Heart left ventricle (tissue), 16 donors: ENCODE measurements around the gene SYNE2. TPM values are rescaled to one million over a fixed set of nuclear protein-coding genes. Genes with fewer than 3 reads are reported as not detected.

ENCODE experiments used
- ATAC-seq, 4 donors: fragments of 200-7000 bp; cut with Tn5 transposase; one replicate each; pipeline ENCODE4 v1.9.1; 2020 to 2022; ENCODE audit warnings: moderate library complexity in 4 of 4, mild to moderate bottlenecking in 3 of 4, moderate number of reproducible peaks in 1 of 4
- DNase-seq, 5 donors: peaks; one replicate each; pipeline ENCODE4 v3.0.0-alpha.2; 2020
- H3K27ac ChIP-seq, 12 donors: fragments of 200-600 bp; sonication (generic) in 4 of 12; one replicate each; pipeline versions ENCODE4 v1.5.0 to v1.8.0; 2016 to 2022; ENCODE audit warnings: mild to moderate bottlenecking in 2 of 12
- H3K27me3 ChIP-seq, 9 donors: fragments of 200-600 bp; sonication (generic) in 2 of 9; one replicate each; pipeline versions ENCODE4 v1.5.1 to v1.8.0; 2016 to 2022; ENCODE audit warnings: mild to moderate bottlenecking in 3 of 9
- H3K36me3 ChIP-seq, 9 donors: fragments of 200-600 bp; sonication (generic) in 2 of 9; one replicate each; pipeline versions ENCODE4 v1.5.0 to v1.8.0; 2018 to 2022; ENCODE audit warnings: mild to moderate bottlenecking in 2 of 9
- H3K4me1 ChIP-seq, 12 donors: fragments of 200-600 bp; sonication (generic) in 4 of 12; one replicate each; pipeline versions ENCODE4 v1.5.0 to v1.8.0; 2016 to 2022; ENCODE audit warnings: mild to moderate bottlenecking in 3 of 12
- H3K4me3 ChIP-seq, 12 donors: fragments of 200-600 bp; sonication (generic) in 4 of 12; one replicate each; pipeline versions ENCODE4 v1.5.0 to v1.8.0; 2017 to 2022; ENCODE audit warnings: mild to moderate bottlenecking in 9 of 12, moderate library complexity in 4 of 12
- H3K9me3 ChIP-seq, 12 donors: fragments of 200-600 bp; sonication (generic) in 4 of 12; one replicate each; pipeline versions ENCODE4 v1.5.0 to v1.8.0; 2016 to 2022; ENCODE audit warnings: mild to moderate bottlenecking in 1 of 12
- CTCF ChIP-seq, 12 donors: fragments of 200-600 bp; sonication (generic) in 4 of 12; IDR thresholded peaks; one replicate each; pipeline versions ENCODE4 v1.5.0 to v1.8.0; 2018 to 2022; ENCODE audit warnings: antibody characterized with exemption in 12 of 12, mild to moderate bottlenecking in 5 of 12
- POLR2A ChIP-seq, 2 donors: fragments of 450-650 bp; IDR thresholded peaks; one replicate each; pipeline ENCODE4 v1.6.1; 2017; ENCODE audit warnings: antibody characterized with exemption in 2 of 2, mild to moderate bottlenecking in 2 of 2, moderate library complexity in 2 of 2
- WGBS, 4 donors: extraction: QIAGEN DNeasy Blood & Tissue Kit in 2 of 4; methylation state at CpG; one replicate each; pipeline versions ENCODE4 v1.1.5 to v1.1.7; 2013 to 2018; 5-methylcytosine and 5-hydroxymethylcytosine counted together
- intact Hi-C, 10 donors: fragments of 100-400 bp; cut with DNase I; formaldehyde crosslinking; loops; one replicate each; pipeline versions ENCODE4 v1.11.1 to v1.14.2; 2022
- polyA plus RNA-seq, 2 donors: library from polyadenylated mRNA; stranded (reverse); fragments of 200-250 nt; gene quantifications; one replicate each; pipeline ENCODE4 v1.2.3, GENCODE V29; 2013
- total RNA-seq, 9 donors: library from RNA; depleted of rRNA in 2 of 9; stranded (reverse); fragments of >200 nt in 2 of 9; fragmentation: NEBNext Ultra II Directional in 3 of 9; extraction: Animal tissue kit (Norgen Biotek cat#: 25700) in 3 of 9; gene quantifications; one replicate each; pipeline versions ENCODE4 v1.1.0 to v1.2.4, GENCODE V29; 2016 to 2023
- donor health status: ischemic (EF 13 %, LVEDD 7.1; RV severe dilation, severe dysfunction).
- donor health status: healthy with polysubstance abuse.
- donor health status: DM: no; HTN: yes; CAD: no.
- donor health status: DM: no; HTN: no; CAD: no.
- donor health status: ischemic (EF 25% LVEDD 6.9; RV normal size, moderate dysfunction).
- donor health status: ischemic (EF 25% LVEDD 5.7; RV mildly dilated, moderate dysfunction).
- donor health status: healthy.
- donor health status: DM: yes; HTN: yes; CAD: no.
- donor health status: ischemic (EF 35%, LVEDD 5.7; RV mildly dilated, moderate dysfunction).
- donor health status: nonischemic (EF 11% LVEDD 7.7; RV severe dilation, severe dysfunction).
- donor health status: DM: yes; HTN: yes; CAD: no.
- donor health status: PGD.
- donor health status: ischemic (EF 29% LVEDD 5.4; RV normal size, mild dysfunction).
- donor health status: nonischemic (EF 23%, LVEDD 6.1; RV moderate dilation, normal function).

Gene SYNE2
- total and polyA plus RNA-seq, 11 donors, result 58.2 to 255 (median 111) TPM

GRCh38 chr14:64092940-64093339 lies 240.1 kb downstream of the SYNE2 start:
- intact Hi-C loops, result no loop called here
- no peak for DNase-seq

DNA sequence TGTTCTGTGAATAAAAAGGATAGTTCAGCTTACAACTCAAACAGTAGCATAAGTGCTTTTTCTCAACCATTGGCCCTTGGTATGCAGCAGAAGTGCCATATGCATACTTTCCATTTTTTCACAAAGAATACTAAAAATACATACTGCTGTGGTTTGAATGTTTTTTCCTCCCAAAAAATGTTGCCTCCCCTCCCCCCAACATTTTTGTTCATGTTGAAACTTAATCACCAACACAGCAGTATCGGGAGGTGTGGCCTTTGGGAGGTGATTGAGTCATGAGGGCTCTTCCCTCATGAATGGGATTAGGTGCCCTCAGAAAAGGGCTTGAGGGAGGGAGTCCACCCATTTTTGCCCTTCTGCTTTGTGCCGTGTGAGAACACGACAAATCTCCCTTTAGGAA lies 242.8 kb downstream of the SYNE2 start:
- intact Hi-C loops, result no loop called here
- 96 to 100% (median 98%) methylated on average over 3 of the region's 3 CpGs for WGBS, 4 donors
- DNase-seq (no peak), ATAC-seq (no peak)
- Histone ChIP-seq H3K36me3 (peaks cover 0 to 96% (median 74%) of the 10 kb centered on the region in 9 donors), H3K9me3 (no peaks in the 10 kb centered on the region), H3K27me3 (no peaks in the 10 kb centered on the region), H3K27ac (no peak overlapping the region), H3K4me3 (no peak overlapping the region), H3K4me1 (no peaks in the 10 kb centered on the region)
- TF ChIP-seq CTCF (IDR thresholded peaks at IDR 0.05) (no peak), POLR2A (IDR thresholded peaks at IDR 0.05) (no peak)

More at GRCh38 chr14:64092940-64093339, 240.1 kb downstream of the SYNE2 start:
- Histone ChIP-seq H3K36me3 (peaks cover 0 to 99% (median 82%) of the 10 kb centered on the region in 9 donors), H3K27ac (no peak overlapping the region), H3K9me3 (no peaks in the 10 kb centered on the region), H3K4me1 (no peaks in the 10 kb centered on the region), H3K4me3 (no peak overlapping the region), H3K27me3 (no peaks in the 10 kb centered on the region)
- 65 to 78% (median 72%) methylated on average over 5 of the region's 5 CpGs for WGBS, 4 donors
- TF ChIP-seq CTCF (IDR thresholded peaks at IDR 0.05), result no peak
- TF ChIP-seq POLR2A (IDR thresholded peaks at IDR 0.05), result no peak
- no peak for ATAC-seq

DNA sequence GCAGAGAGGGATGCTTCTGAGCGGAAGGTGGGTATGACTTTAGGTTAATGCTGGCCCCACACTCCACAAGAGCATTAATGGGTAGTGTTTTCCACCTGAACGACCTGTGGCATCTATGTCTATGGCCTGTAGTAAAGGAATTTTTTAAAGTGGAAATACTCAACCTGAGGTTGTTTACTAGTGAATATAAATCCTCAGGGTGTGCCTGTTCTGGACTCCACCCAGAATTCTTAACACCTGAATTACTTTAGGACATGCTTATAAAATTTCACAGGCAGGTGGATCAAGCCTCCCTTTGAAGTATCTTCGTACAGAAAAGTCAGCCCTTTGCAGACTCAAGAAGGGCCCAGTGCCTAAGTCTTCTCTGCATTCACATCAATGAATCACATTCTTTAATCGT lies 245.3 kb downstream of the SYNE2 start:
- 93 to 95% (median 94%) methylated on average over 4 of the region's 4 CpGs for WGBS, 4 donors
- Histone ChIP-seq H3K27ac (no peak overlapping the region), H3K4me3 (no peak overlapping the region), H3K27me3 (no peaks in the 10 kb centered on the region), H3K4me1 (no peaks in the 10 kb centered on the region), H3K36me3 (peaks cover 0 to 93% (median 66%) of the 10 kb centered on the region in 9 donors), H3K9me3 (no peaks in the 10 kb centered on the region)
- intact Hi-C loops, result no loop called here
- no peak for DNase-seq
- no peak for ATAC-seq
- no peak for TF ChIP-seq POLR2A (IDR thresholded peaks at IDR 0.05)
- no peak for TF ChIP-seq CTCF (IDR thresholded peaks at IDR 0.05)

- Histone ChIP-seq H3K27ac (no peak overlapping the region), H3K4me3 (no peak overlapping the region), H3K9me3 (no peaks in the 10 kb centered on the region), H3K4me1 (peaks cover 0 to under 1% (median 0%) of the 10 kb centered on the region in 12 donors), H3K27me3 (no peaks in the 10 kb centered on the region), H3K36me3 (peaks cover 0 to 99% (median 63%) of the 10 kb centered on the region in 9 donors)
- no peak for DNase-seq
- ATAC-seq, result no peak
- intact Hi-C loops, result no loop called here
- 91 to 99% (median 94%) methylated on average over 2 of the region's 2 CpGs for WGBS, 4 donors
- TF ChIP-seq CTCF (IDR thresholded peaks at IDR 0.05) (no peak), POLR2A (IDR thresholded peaks at IDR 0.05) (no peak)
These were observed 254.6 kb downstream of the SYNE2 start for GRCh38 chr14:64107438-64107837.
